HG02798 (cell line): ENCODE results near the gene ETV1.

Source experiments
- ATAC-seq: cut with Tn5 transposase; IDR thresholded peaks from one replicate; pipeline ENCODE4 v1.9.1; 2021; ENCODE audit warnings: mild to moderate bottlenecking; ENCODE audit not compliant: unreplicated experiment, poor library complexity

Gene ETV1

GRCh38 chr7:13989126-13989948 lies at the start of gene ETV1:
Gene ETV1 (minus strand): TSS chr7:13989666. CDS start chr7:13989052, 614 bp downstream.
- no peak for ATAC-seq

- ATAC-seq, result no peak
Observed at GRCh38 chr7:14024406-14024805, 34.9 kb upstream of the ETV1 start.

GRCh38 chr7:14023838-14024237 lies 34.4 kb upstream of the ETV1 start:
- ATAC-seq, result no peak

GRCh38 chr7:14023342-14023741 lies 33.9 kb upstream of the ETV1 start:
- no peak for ATAC-seq

- no peak for ATAC-seq
Observed at GRCh38 chr7:14021069-14021468, 31.6 kb upstream of the ETV1 start.

GRCh38 chr7:14020339-14020900 lies 31.0 kb upstream of the ETV1 start:
- no peak for ATAC-seq

- ATAC-seq, result no peak
Observed at GRCh38 chr7:14018751-14019150, 29.3 kb upstream of the ETV1 start.

GRCh38 chr7:14016950-14017349 lies 27.5 kb upstream of the ETV1 start:
- no peak for ATAC-seq

GRCh38 chr7:14013898-14014297 lies 24.4 kb upstream of the ETV1 start:
- no peak for ATAC-seq

GRCh38 chr7:14009453-14010418 lies 20.3 kb upstream of the ETV1 start:
- ATAC-seq, result no peak

GRCh38 chr7:14001139-14001538 lies 11.7 kb upstream of the ETV1 start:
- ATAC-seq, result no peak

- no peak for ATAC-seq
Observed at GRCh38 chr7:14000247-14000646, 10.8 kb upstream of the ETV1 start.

- ATAC-seq, result no peak
Observed at GRCh38 chr7:13998866-13999265, 9.4 kb upstream of the ETV1 start.

GRCh38 chr7:13992596-13992964 lies 3.1 kb upstream of the ETV1 start:
- no peak for ATAC-seq

GRCh38 chr7:13991791-13992595 lies 2.5 kb upstream of the ETV1 start:
- ATAC-seq, result no peak

- ATAC-seq, result peak; percentile 92
Observed at GRCh38 chr7:13990984-13991790, 1.7 kb upstream of the ETV1 start.

- peak; percentile 46 for ATAC-seq
Observed at GRCh38 chr7:13990319-13990983, 985 bp upstream of the ETV1 start.

- ATAC-seq, result no peak
Observed at GRCh38 chr7:13989949-13990305, 461 bp upstream of the ETV1 start.

GRCh38 chr7:13988731-13989125 lies 738 bp downstream of the ETV1 start:
- no peak for ATAC-seq
